ENCODE results near the gene NELFE.
"Not testable (repeated sequence)": the region's sequence is repeated elsewhere in the genome, so short reads cannot be mapped to it uniquely, and the experiment has no call there.

The NELFE gene

GRCh38 chr6:31958741-31959739, at the start of gene NELFE, which contains the start of gene SKIC2:
NELFE (minus strand) TSS chr6:31958971; CDS start chr6:31958446, 525 bp downstream.
SKIC2 (plus strand) TSS chr6:31959175; CDS start chr6:31959193, 18 bp downstream.
- peak; percentile 99 for DNase-seq
- peak within 1 kb of the TSS; percentile 98 for H3K27ac Mint-ChIP-seq
- no peaks in the 10 kb centered on the region for H3K27me3 Mint-ChIP-seq
- peaks cover 57% of the 10 kb centered on the region for H3K36me3 Mint-ChIP-seq
- CTCF ChIA-PET: interaction anchor here (0.9 to 1.9 kb wide), 4 partner anchors 7 to 12 kb away, joined by 3 to 6 read pairs (median 4); partner anchors contain the start of gene DXO
- peaks cover 32% of the 10 kb centered on the region for H3K4me1 Mint-ChIP-seq
- peak within 1 kb of the TSS; percentile 94 for H3K4me3 Mint-ChIP-seq
- no peaks in the 10 kb centered on the region for H3K9me3 Mint-ChIP-seq

- H3K9me3 Mint-ChIP-seq, H3K4me1 Mint-ChIP-seq, H3K27me3 Mint-ChIP-seq, H3K27ac Mint-ChIP-seq, H3K36me3 Mint-ChIP-seq, H3K4me3 Mint-ChIP-seq, DNase-seq, CTCF ChIA-PET: not testable (repeated sequence)
These were observed 49.3 kb upstream of the NELFE start for GRCh38 chr6:32008037-32008436.

- H3K4me1 Mint-ChIP-seq, H3K36me3 Mint-ChIP-seq, H3K4me3 Mint-ChIP-seq, H3K27me3 Mint-ChIP-seq, H3K27ac Mint-ChIP-seq, CTCF ChIA-PET, H3K9me3 Mint-ChIP-seq: not testable (repeated sequence)
- DNase-seq: peak; percentile 16
These were observed 48.3 kb upstream of the NELFE start for GRCh38 chr6:32007086-32007485.

GRCh38 chr6:32005991-32006529, 47.3 kb upstream of the NELFE start:
- H3K27ac Mint-ChIP-seq, H3K27me3 Mint-ChIP-seq, CTCF ChIA-PET, H3K9me3 Mint-ChIP-seq, H3K36me3 Mint-ChIP-seq, H3K4me3 Mint-ChIP-seq, H3K4me1 Mint-ChIP-seq: not testable (repeated sequence)
- peak; percentile 15 for DNase-seq

- H3K4me3 Mint-ChIP-seq, CTCF ChIA-PET, H3K27me3 Mint-ChIP-seq, H3K4me1 Mint-ChIP-seq, H3K36me3 Mint-ChIP-seq, H3K9me3 Mint-ChIP-seq, H3K27ac Mint-ChIP-seq: not testable (repeated sequence)
- DNase-seq: peak; percentile 19
These were observed 46.7 kb upstream of the NELFE start for GRCh38 chr6:32005538-32005880.

GRCh38 chr6:32004864-32005537, 46.2 kb upstream of the NELFE start:
- peak; percentile 16 for DNase-seq
- H3K27ac Mint-ChIP-seq, H3K4me1 Mint-ChIP-seq, CTCF ChIA-PET, H3K9me3 Mint-ChIP-seq, H3K27me3 Mint-ChIP-seq, H3K4me3 Mint-ChIP-seq, H3K36me3 Mint-ChIP-seq: not testable (repeated sequence)

- not testable (repeated sequence) for H3K27ac Mint-ChIP-seq
These were observed 45.6 kb upstream of the NELFE start for GRCh38 chr6:32004393-32004792.

GRCh38 chr6:32003301-32003700, 44.5 kb upstream of the NELFE start:
- H3K27me3 Mint-ChIP-seq, H3K27ac Mint-ChIP-seq, CTCF ChIA-PET, H3K4me3 Mint-ChIP-seq, DNase-seq, H3K9me3 Mint-ChIP-seq, H3K36me3 Mint-ChIP-seq, H3K4me1 Mint-ChIP-seq: not testable (repeated sequence)

More at GRCh38 chr6:32004393-32004792, 45.6 kb upstream of the NELFE start:
- H3K4me1 Mint-ChIP-seq, DNase-seq, CTCF ChIA-PET, H3K4me3 Mint-ChIP-seq, H3K36me3 Mint-ChIP-seq, H3K9me3 Mint-ChIP-seq, H3K27me3 Mint-ChIP-seq: not testable (repeated sequence)

GRCh38 chr6:32002546-32003268, 43.9 kb upstream of the NELFE start:
- CTCF ChIA-PET: not testable (repeated sequence)

GRCh38 chr6:31996385-31996784, 37.6 kb upstream of the NELFE start:
- H3K36me3 Mint-ChIP-seq, H3K9me3 Mint-ChIP-seq, H3K27me3 Mint-ChIP-seq, H3K4me1 Mint-ChIP-seq, H3K4me3 Mint-ChIP-seq, H3K27ac Mint-ChIP-seq, CTCF ChIA-PET, DNase-seq: not testable (repeated sequence)

More at GRCh38 chr6:32002546-32003268, 43.9 kb upstream of the NELFE start:
- not testable (repeated sequence) for H3K27ac Mint-ChIP-seq, H3K36me3 Mint-ChIP-seq, H3K27me3 Mint-ChIP-seq, H3K4me1 Mint-ChIP-seq, H3K9me3 Mint-ChIP-seq, DNase-seq, H3K4me3 Mint-ChIP-seq

- DNase-seq, CTCF ChIA-PET, H3K9me3 Mint-ChIP-seq, H3K36me3 Mint-ChIP-seq, H3K4me3 Mint-ChIP-seq, H3K27me3 Mint-ChIP-seq, H3K27ac Mint-ChIP-seq, H3K4me1 Mint-ChIP-seq: not testable (repeated sequence)
These were observed 35.6 kb upstream of the NELFE start for GRCh38 chr6:31994421-31994820.

- H3K27ac Mint-ChIP-seq, H3K4me1 Mint-ChIP-seq, CTCF ChIA-PET: not testable (repeated sequence)
These were observed 30.6 kb upstream of the NELFE start for GRCh38 chr6:31989363-31989762.

GRCh38 chr6:31981744-31982143, 23.0 kb upstream of the NELFE start, which contains the start of gene C4A:
C4A (plus strand) TSS chr6:31982057; CDS start chr6:31982108, 51 bp downstream.
- H3K36me3 Mint-ChIP-seq, CTCF ChIA-PET, DNase-seq, H3K27ac Mint-ChIP-seq, H3K9me3 Mint-ChIP-seq, H3K27me3 Mint-ChIP-seq, H3K4me3 Mint-ChIP-seq: not testable (repeated sequence)
- H3K4me1 Mint-ChIP-seq: peaks cover 19% of the 10 kb centered on the region

More at GRCh38 chr6:31989363-31989762, 30.6 kb upstream of the NELFE start:
- not testable (repeated sequence) for H3K4me3 Mint-ChIP-seq, H3K9me3 Mint-ChIP-seq, H3K27me3 Mint-ChIP-seq, DNase-seq, H3K36me3 Mint-ChIP-seq

- H3K36me3 Mint-ChIP-seq, H3K4me3 Mint-ChIP-seq, CTCF ChIA-PET, H3K27me3 Mint-ChIP-seq, DNase-seq, H3K9me3 Mint-ChIP-seq, H3K27ac Mint-ChIP-seq: not testable (repeated sequence)
- peaks cover 19% of the 10 kb centered on the region for H3K4me1 Mint-ChIP-seq
These were observed 22.2 kb upstream of the NELFE start for GRCh38 chr6:31980998-31981397.
